HFF-Myc (cell line): ENCODE data around the gene F2RL2.

ENCODE experiments used
- DNase-seq: peaks from one replicate; pipeline ENCODE4 v3.0.0-alpha.2; 2011; ENCODE audit warnings: low read depth; ENCODE audit errors: extremely low read depth
- H3K4me3 ChIP-seq: replicated peaks from 2 replicates; pipeline ENCODE4 v1.5.1; 2011; ENCODE audit warnings: low read depth, mild to moderate bottlenecking, control low read depth, low read length
- TF ChIP-seq, protein P1 (sequence below): IDR thresholded peaks from 2 replicates; pipeline ENCODE4 v1.5.1; 2012; ENCODE audit warnings: mild to moderate bottlenecking, low read depth, low read length, control low read depth; ENCODE audit errors: missing control alignments

Gene F2RL2

DNA sequence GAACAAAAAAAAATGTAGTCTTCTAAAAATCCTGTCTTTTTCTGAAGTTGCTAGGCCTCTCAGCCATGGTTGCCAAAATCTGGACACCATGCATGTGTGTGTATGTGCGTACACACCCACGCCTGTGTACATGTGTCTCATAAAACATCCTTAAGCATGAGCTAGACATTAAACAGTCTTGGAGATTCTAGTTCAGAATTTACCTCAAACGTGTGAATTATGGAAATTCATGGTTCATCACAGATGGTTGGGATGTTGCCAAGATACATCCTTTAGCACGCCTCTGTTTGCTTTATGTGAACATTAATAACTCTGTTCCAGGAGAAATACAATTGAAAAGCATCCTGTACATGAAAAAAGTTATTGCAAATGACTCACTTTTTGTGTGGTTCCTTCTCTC lies 53.0 kb downstream of the F2RL2 start:
- DNase-seq = no peak
- TF ChIP-seq, protein P1, sequence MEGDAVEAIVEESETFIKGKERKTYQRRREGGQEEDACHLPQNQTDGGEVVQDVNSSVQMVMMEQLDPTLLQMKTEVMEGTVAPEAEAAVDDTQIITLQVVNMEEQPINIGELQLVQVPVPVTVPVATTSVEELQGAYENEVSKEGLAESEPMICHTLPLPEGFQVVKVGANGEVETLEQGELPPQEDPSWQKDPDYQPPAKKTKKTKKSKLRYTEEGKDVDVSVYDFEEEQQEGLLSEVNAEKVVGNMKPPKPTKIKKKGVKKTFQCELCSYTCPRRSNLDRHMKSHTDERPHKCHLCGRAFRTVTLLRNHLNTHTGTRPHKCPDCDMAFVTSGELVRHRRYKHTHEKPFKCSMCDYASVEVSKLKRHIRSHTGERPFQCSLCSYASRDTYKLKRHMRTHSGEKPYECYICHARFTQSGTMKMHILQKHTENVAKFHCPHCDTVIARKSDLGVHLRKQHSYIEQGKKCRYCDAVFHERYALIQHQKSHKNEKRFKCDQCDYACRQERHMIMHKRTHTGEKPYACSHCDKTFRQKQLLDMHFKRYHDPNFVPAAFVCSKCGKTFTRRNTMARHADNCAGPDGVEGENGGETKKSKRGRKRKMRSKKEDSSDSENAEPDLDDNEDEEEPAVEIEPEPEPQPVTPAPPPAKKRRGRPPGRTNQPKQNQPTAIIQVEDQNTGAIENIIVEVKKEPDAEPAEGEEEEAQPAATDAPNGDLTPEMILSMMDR = no peak
- no peak overlapping the region for H3K4me3 ChIP-seq
